Gastroesophageal sphincter (tissue), 4 donors: Measurements from ENCODE around the gene POU4F2. TPM values are rescaled to one million over a fixed set of nuclear protein-coding genes. Genes with fewer than 3 reads are reported as not detected.

ENCODE experiments used
- ATAC-seq: fragments of 150-250 bp; one replicate; pipeline ENCODE4 v1.9.1; 2016; ENCODE audit warnings: mild to moderate bottlenecking, moderate library complexity
- H3K27ac ChIP-seq, 4 donors: fragments of 200-600 bp; sonication (generic) in 3 of 4; 1 replicate in 3 of 4; 2 replicates in 1 of 4; pipeline ENCODE4 v1.5.1; 2016 to 2019
- H3K27me3 ChIP-seq: fragments of 200-600 bp; sonication (generic); one replicate; pipeline ENCODE4 v1.5.1; 2019
- H3K36me3 ChIP-seq, 2 donors: fragments of 200-600 bp; sonication (generic); one replicate each; pipeline ENCODE4 v1.5.1; 2019; ENCODE audit warnings: control low read depth in 1 of 2
- H3K4me1 ChIP-seq, 3 donors: fragments of 200-600 bp; sonication (generic); 1 replicate in 2 of 3; 2 replicates in 1 of 3; pipeline ENCODE4 v1.5.1; 2016 to 2019; ENCODE audit warnings: control low read depth in 2 of 3
- H3K4me3 ChIP-seq, 2 donors: fragments of 200-600 bp; sonication (generic); one replicate each; pipeline ENCODE4 v1.5.1; 2019; ENCODE audit warnings: mild to moderate bottlenecking in 1 of 2, moderate library complexity in 1 of 2
- H3K9me3 ChIP-seq, 3 donors: fragments of 200-600 bp; sonication (generic); one replicate each; pipeline ENCODE4 v1.5.1; 2017 to 2019; ENCODE audit warnings: control low read depth in 2 of 3
- CTCF ChIP-seq, 4 experiments: fragments of 200-600 bp in 2 of 4; fragments of 450-650 bp in 2 of 4; sonication (generic) in 1 of 4; IDR thresholded peaks; one replicate each; pipeline ENCODE4 v1.5.1; 2017 to 2019; ENCODE audit warnings: antibody characterized with exemption in 4 of 4, mild to moderate bottlenecking in 2 of 4, moderate library complexity in 2 of 4
- EP300 ChIP-seq: sonication (generic); formaldehyde crosslinking; IDR thresholded peaks from one replicate; pipeline ENCODE4 v1.6.1; 2017; ENCODE audit warnings: antibody characterized with exemption, mild to moderate bottlenecking
- POLR2A ChIP-seq, 2 donors: fragments of 450-650 bp; IDR thresholded peaks; one replicate each; pipeline ENCODE4 v1.6.1; 2017; ENCODE audit warnings: antibody characterized with exemption in 2 of 2, mild to moderate bottlenecking in 2 of 2, moderate library complexity in 1 of 2
- POLR2AphosphoS5 ChIP-seq: sonication (generic); formaldehyde crosslinking; IDR thresholded peaks from one replicate; pipeline ENCODE4 v1.6.1; 2017; ENCODE audit warnings: antibody characterized with exemption
- WGBS, 2 donors: methylation state at CpG; one replicate each; pipeline ENCODE4 v1.1.5; 2018; ENCODE audit warnings: low coverage in 1 of 2; 5-methylcytosine and 5-hydroxymethylcytosine counted together
- total RNA-seq, 4 donors: library from RNA; depleted of rRNA; stranded (reverse); fragments of >200 nt; gene quantifications; one replicate each; pipeline ENCODE4 v1.1.0, GENCODE V29; 2016

The POU4F2 gene
- total RNA-seq, 4 donors from 2014 or later, result not detected

- Histone ChIP-seq H3K4me1 (peaks cover 0 to 42% (median 11%) of the 10 kb centered on the region in 3 donors), H3K27me3 (peaks cover 97% of the 10 kb centered on the region), H3K36me3 (no peaks in the 10 kb centered on the region), H3K27ac (no peak overlapping the region), H3K9me3 (peaks cover 0 to 4% (median 0%) of the 10 kb centered on the region in 3 donors), H3K4me3 (no peak overlapping the region)
- TF ChIP-seq POLR2A (IDR thresholded peaks at IDR 0.05) (no peak), POLR2AphosphoS5 (no peak), EP300 (no peak), CTCF (IDR thresholded peaks at IDR 0.05) (no peak)
- no peak for ATAC-seq
- 0% methylated on average over 3 of the region's 46 CpGs; no CpG with 5 or more reads in 1 of the 2 donors for WGBS, 2 donors
Observed at GRCh38 chr4:146640021-146640464, 1.4 kb downstream of the POU4F2 start.

DNA sequence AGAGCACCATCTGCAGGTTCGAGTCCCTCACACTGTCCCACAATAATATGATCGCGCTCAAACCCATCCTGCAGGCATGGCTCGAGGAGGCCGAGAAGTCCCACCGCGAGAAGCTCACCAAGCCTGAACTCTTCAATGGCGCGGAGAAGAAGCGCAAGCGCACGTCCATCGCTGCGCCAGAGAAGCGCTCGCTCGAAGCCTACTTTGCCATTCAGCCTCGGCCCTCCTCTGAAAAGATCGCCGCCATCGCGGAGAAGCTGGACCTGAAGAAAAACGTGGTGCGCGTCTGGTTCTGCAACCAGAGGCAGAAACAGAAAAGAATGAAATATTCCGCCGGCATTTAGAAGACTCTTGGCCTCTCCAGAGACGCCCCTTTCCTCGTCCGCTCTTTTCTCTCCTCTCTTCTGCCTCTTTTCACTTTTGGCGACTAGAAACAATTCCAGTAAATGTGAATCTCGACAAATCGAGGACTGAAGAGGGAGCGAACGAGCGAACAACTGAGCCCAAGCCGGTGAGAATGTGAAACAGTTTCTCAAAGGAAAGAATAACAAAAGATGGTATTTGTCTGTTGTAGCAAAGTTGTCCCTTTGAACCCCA, 1.9 kb downstream of the POU4F2 start:
- Histone ChIP-seq H3K36me3 (no peaks in the 10 kb centered on the region), H3K27me3 (peaks cover 96% of the 10 kb centered on the region), H3K27ac (no peak overlapping the region), H3K4me1 (peaks cover 0 to 42% (median 11%) of the 10 kb centered on the region in 3 donors), H3K4me3 (no peak overlapping the region), H3K9me3 (peaks cover 0 to 4% (median 0%) of the 10 kb centered on the region in 3 donors)
- 0 to 3% methylated on average over 5 to 15 of the region's 37 CpGs for WGBS, 2 donors
- TF ChIP-seq POLR2A (IDR thresholded peaks at IDR 0.05) (no peak), POLR2AphosphoS5 (no peak), EP300 (no peak), CTCF (IDR thresholded peaks at IDR 0.05) (no peak)
- ATAC-seq, result no peak

DNA sequence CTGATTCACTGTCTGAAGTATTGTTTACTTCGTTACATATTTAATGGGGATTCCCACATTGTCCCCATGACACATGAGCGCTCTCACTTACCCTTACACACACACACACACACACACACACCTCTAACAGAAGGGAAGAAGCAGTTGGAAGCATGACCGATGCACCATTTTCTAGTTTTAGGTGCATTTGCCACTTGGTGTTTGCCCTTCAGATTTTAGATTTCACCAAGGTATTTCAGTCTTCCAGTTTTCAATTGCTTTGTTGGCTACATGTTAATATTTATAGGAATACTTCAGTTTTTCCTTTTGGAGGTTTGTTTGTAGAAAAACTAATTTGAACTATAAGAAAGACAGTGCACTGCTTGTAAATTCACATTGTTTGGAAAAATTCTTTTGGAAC, 3.1 kb downstream of the POU4F2 start:
- Histone ChIP-seq H3K36me3 (no peaks in the 10 kb centered on the region), H3K27ac (no peak overlapping the region), H3K27me3 (peaks cover 98% of the 10 kb centered on the region), H3K4me3 (no peak overlapping the region), H3K4me1 (peaks cover 0 to 41% (median 11%) of the 10 kb centered on the region in 3 donors), H3K9me3 (peaks cover 0 to 4% (median 0%) of the 10 kb centered on the region in 3 donors)
- ATAC-seq, result no peak
- 0 to 22% methylated on average over 3 of the region's 3 CpGs for WGBS, 2 donors
- TF ChIP-seq POLR2A (IDR thresholded peaks at IDR 0.05), result no peak

DNA sequence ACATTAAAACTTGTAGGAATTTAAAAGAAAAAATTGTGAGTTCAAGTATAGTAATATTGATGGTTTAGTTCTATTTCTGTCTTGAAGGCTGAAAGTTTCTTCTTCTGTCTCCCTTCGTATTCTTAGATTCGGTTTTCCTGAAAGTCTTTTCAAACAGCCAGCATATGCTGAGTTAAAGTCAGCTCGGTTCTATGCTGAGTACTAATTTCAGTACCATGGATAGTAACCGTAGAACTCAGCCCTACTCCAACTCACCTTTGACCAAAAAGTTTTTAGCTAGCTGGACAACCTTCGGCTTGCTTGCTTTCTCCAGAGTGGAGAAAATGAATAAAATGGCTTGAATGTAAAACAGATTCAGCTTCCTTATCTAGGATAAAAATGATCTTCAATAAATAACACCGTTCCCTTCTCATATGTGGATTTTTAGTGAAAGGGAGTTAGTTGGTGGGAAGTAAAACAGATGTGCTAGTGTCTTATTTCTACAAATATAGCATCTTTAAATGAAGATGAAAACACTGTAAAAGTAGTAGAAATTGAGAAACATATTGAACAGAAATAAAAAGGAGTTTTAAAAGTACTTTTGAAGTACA, 5.2 kb downstream of the POU4F2 start:
- H3K27me3 ChIP-seq, result peaks cover 98% of the 10 kb centered on the region
- no peak overlapping the region for H3K27ac ChIP-seq
- H3K4me3 ChIP-seq, result no peak overlapping the region
- no peak for TF ChIP-seq EP300
- TF ChIP-seq POLR2A (IDR thresholded peaks at IDR 0.05), result no peak
- no peak for TF ChIP-seq POLR2AphosphoS5
- 5% methylated on average over 5 to 6 of the region's 6 CpGs for WGBS, 2 donors
- peaks cover 0 to 33% (median 7%) of the 10 kb centered on the region in 3 donors for H3K4me1 ChIP-seq
- H3K36me3 ChIP-seq, result no peaks in the 10 kb centered on the region
- ATAC-seq, result no peak
- H3K9me3 ChIP-seq, result peaks cover 0 to 4% (median 0%) of the 10 kb centered on the region in 3 donors

- Histone ChIP-seq H3K27me3 (peaks cover 98% of the 10 kb centered on the region), H3K4me3 (no peak overlapping the region), H3K36me3 (no peaks in the 10 kb centered on the region), H3K9me3 (peaks cover 0 to 4% (median 0%) of the 10 kb centered on the region in 3 donors), H3K4me1 (peaks cover 0 to 13% (median 0%) of the 10 kb centered on the region in 3 donors), H3K27ac (no peak overlapping the region)
- WGBS, 2 donors, result 0 to 3% methylated on average over 4 to 6 of the region's 6 CpGs
- TF ChIP-seq CTCF (IDR thresholded peaks at IDR 0.05) (no peak), POLR2A (IDR thresholded peaks at IDR 0.05) (no peak), POLR2AphosphoS5 (no peak), EP300 (no peak)
- ATAC-seq, result no peak
Observed at GRCh38 chr4:146645921-146646320, 7.2 kb downstream of the POU4F2 start.
